Mammary epithelial cell (primary cell): Measurements from ENCODE around the gene SCAP.

Experiments
- CTCF ChIP-seq, 2 donors: IDR thresholded peaks in 1 of 2; conservative IDR thresholded peaks in 1 of 2; 2 replicates each; pipeline ENCODE4 v1.5.1; 2011 to 2012; ENCODE audit warnings: inconsistent platforms in 2 of 2, low read length in 2 of 2, mild to moderate bottlenecking in 2 of 2, control low read depth in 1 of 2, low read depth in 1 of 2; ENCODE audit not compliant: insufficient read depth in 1 of 2; ENCODE audit errors: extremely low read depth in 1 of 2
- EZH2 ChIP-seq: IDR thresholded peaks from 2 replicates; pipeline ENCODE4 v1.6.1; 2012; ENCODE audit warnings: low read length, inconsistent platforms, borderline replicate concordance

- TF ChIP-seq CTCF (conservative IDR thresholded peaks at IDR 0.05 in 1 of 2, IDR thresholded peaks at IDR 0.05 in 1 of 2; ENCODE audit: extremely low read depth in 1 of 2, insufficient read depth in 1 of 2, low read depth in 1 of 2, low read length in 2 of 2) (no peak), EZH2 (no peak)
Observed at GRCh38 chr3:47523310-47524073, 47.8 kb upstream of the SCAP start.
